Suprapubic skin (tissue), 3 donors: ENCODE data around the gene NOSTRIN.

Experiments
- POLR2A ChIP-seq, 2 donors: fragments of 450-650 bp; IDR thresholded peaks; one replicate each; pipeline ENCODE4 v1.6.1; 2017; ENCODE audit warnings: antibody characterized with exemption in 2 of 2, mild to moderate bottlenecking in 2 of 2, moderate library complexity in 2 of 2
- TF ChIP-seq, protein P1 (sequence below), 2 donors: fragments of 200-600 bp in 1 of 2; fragments of 450-650 bp in 1 of 2; sonication (generic) in 1 of 2; IDR thresholded peaks; one replicate each; pipeline ENCODE4 v1.5.1; 2016 to 2019; ENCODE audit warnings: antibody characterized with exemption in 2 of 2, mild to moderate bottlenecking in 1 of 2, moderate library complexity in 1 of 2

DNA sequence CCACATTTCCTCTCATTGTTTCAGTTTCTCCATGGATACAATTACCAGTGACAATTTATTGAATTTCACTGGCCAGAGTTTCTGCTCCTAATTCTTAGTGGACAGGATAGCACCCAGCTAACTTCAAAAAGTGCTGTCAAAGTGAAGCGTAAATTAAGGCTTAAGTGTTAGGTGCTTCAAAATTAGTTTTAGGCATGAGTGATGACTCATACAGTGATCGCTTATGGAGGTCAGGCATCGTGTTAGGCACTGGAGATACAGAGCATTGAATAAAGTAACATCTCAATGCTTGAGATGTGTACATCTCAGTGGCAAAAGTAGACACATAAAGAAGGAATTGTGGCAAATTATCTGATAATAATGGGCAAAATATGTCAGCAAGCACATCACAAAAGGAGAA is 40.8 kb downstream of the NOSTRIN start:
- TF ChIP-seq POLR2A (IDR thresholded peaks at IDR 0.05), result no peak
- TF ChIP-seq, protein P1, sequence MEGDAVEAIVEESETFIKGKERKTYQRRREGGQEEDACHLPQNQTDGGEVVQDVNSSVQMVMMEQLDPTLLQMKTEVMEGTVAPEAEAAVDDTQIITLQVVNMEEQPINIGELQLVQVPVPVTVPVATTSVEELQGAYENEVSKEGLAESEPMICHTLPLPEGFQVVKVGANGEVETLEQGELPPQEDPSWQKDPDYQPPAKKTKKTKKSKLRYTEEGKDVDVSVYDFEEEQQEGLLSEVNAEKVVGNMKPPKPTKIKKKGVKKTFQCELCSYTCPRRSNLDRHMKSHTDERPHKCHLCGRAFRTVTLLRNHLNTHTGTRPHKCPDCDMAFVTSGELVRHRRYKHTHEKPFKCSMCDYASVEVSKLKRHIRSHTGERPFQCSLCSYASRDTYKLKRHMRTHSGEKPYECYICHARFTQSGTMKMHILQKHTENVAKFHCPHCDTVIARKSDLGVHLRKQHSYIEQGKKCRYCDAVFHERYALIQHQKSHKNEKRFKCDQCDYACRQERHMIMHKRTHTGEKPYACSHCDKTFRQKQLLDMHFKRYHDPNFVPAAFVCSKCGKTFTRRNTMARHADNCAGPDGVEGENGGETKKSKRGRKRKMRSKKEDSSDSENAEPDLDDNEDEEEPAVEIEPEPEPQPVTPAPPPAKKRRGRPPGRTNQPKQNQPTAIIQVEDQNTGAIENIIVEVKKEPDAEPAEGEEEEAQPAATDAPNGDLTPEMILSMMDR (IDR thresholded peaks at IDR 0.05), result no peak
